Mammary epithelial cell (primary cell): Measurements from ENCODE around the gene GNL2.

Experiments used
- EZH2 ChIP-seq: IDR thresholded peaks from 2 replicates; pipeline ENCODE4 v1.6.1; 2012; ENCODE audit warnings: low read length, inconsistent platforms, borderline replicate concordance
- TF ChIP-seq, protein P1 (sequence below), 2 donors: IDR thresholded peaks in 1 of 2; conservative IDR thresholded peaks in 1 of 2; 2 replicates each; pipeline ENCODE4 v1.5.1; 2011 to 2012; ENCODE audit warnings: inconsistent platforms in 2 of 2, low read length in 2 of 2, mild to moderate bottlenecking in 2 of 2, control low read depth in 1 of 2, low read depth in 1 of 2; ENCODE audit not compliant: insufficient read depth in 1 of 2; ENCODE audit errors: extremely low read depth in 1 of 2

DNA sequence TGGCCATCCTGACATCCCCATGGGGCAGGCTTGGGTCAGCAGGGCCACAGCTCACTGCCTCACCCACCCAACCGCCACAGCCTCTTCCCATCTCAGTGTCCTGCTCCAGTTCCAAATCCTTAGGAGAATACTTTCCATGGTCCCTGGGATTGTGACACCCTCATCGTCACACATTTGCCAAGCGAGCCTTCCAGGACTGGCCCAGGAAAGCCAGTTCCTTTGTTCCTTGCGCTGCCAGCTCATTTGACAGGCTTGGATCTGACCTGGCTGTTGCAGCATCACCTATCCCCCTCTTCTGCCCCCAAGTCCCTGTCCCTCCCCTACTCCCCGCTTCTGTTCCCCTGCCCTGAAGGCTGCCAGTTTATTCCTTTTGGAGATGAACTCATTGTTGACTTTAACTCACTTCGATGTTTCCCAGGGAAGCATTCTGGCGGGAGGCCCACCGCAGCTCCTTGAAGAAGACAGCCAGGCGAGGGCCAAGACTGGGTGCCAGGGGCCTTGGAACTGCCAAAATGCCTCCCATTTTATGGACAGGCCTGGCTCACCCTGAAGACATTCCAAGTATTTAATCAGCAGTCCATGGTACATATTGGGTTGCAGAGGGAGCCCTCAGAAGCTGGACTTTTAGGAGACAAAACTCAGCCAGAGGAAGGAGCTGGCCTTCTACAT is 10.2 kb upstream of the GNL2 start:
- TF ChIP-seq, protein P1, sequence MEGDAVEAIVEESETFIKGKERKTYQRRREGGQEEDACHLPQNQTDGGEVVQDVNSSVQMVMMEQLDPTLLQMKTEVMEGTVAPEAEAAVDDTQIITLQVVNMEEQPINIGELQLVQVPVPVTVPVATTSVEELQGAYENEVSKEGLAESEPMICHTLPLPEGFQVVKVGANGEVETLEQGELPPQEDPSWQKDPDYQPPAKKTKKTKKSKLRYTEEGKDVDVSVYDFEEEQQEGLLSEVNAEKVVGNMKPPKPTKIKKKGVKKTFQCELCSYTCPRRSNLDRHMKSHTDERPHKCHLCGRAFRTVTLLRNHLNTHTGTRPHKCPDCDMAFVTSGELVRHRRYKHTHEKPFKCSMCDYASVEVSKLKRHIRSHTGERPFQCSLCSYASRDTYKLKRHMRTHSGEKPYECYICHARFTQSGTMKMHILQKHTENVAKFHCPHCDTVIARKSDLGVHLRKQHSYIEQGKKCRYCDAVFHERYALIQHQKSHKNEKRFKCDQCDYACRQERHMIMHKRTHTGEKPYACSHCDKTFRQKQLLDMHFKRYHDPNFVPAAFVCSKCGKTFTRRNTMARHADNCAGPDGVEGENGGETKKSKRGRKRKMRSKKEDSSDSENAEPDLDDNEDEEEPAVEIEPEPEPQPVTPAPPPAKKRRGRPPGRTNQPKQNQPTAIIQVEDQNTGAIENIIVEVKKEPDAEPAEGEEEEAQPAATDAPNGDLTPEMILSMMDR (conservative IDR thresholded peaks at IDR 0.05 in 1 of 2, IDR thresholded peaks at IDR 0.05 in 1 of 2; ENCODE audit: extremely low read depth in 1 of 2, insufficient read depth in 1 of 2, low read depth in 1 of 2, low read length in 2 of 2) = no peak
- TF ChIP-seq EZH2 = no peak
